Dermis blood vessel endothelial cell (primary cell): Measurements from ENCODE around the gene OR10A2. TPM values are rescaled to one million over a fixed set of nuclear protein-coding genes. Genes with fewer than 3 reads are reported as not detected.
"Not testable (repeated sequence)": the region's sequence is repeated elsewhere in the genome, so short reads cannot be mapped to it uniquely, and the experiment has no call there.

Source experiments
- DNase-seq: peaks from one replicate; pipeline ENCODE4 v3.0.0; 2010
- total RNA-seq: library from RNA; depleted of rRNA; stranded (reverse); fragments of >200 nt; gene quantifications from 2 replicates; pipeline ENCODE4 v1.2.3, GENCODE V29; 2014

OR10A2 gene, protein sequence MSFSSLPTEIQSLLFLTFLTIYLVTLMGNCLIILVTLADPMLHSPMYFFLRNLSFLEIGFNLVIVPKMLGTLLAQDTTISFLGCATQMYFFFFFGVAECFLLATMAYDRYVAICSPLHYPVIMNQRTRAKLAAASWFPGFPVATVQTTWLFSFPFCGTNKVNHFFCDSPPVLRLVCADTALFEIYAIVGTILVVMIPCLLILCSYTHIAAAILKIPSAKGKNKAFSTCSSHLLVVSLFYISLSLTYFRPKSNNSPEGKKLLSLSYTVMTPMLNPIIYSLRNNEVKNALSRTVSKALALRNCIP
- total RNA-seq = not detected in 2 replicates

DNA sequence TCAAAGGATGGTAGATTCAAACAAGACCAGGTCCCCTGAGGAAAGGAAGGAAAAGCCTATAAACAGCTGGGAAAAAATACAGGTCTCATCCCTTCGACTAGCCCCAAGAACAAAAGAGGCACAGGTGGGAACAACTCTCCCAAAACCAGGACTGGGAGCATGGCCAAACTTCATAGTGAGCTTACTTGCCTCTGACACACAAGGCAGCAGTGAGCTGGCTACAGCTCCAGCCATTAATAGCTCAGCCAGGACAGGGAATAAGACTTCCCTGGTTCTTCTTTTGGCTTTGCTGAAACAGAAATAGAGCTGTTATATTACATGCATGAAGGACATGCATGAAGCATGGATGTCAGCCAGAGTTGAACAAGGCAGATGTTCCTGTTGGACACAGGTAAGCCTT is at the start of gene OR10A2:
Gene OR10A2, plus strand, starts transcription at position 97 of the 400 bp plus-strand sequence. CDS start 6,698 bp downstream, outside the sequence.
- DNase-seq = no peak

DNA sequence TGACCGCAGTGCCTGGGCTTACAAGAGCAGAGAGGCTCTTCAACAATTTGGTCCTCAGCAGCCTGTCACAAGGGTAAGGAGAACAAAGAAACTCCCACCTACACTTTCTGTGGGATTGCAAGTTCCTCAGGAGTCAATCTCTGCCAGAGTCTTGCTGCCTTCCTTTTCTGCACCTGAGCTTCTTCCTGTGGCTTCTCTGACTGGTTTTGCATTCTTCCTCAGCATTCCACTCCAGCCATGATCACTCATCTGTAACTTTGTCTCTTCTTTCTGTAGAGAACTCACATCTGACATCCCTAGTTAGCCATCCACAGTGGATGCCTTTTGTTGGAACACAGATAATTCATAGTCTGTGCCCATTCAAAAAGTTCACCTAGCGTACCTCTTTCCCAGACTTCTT is 49.2 kb upstream of the OR10A2 start:
- DNase-seq = no peak

DNA sequence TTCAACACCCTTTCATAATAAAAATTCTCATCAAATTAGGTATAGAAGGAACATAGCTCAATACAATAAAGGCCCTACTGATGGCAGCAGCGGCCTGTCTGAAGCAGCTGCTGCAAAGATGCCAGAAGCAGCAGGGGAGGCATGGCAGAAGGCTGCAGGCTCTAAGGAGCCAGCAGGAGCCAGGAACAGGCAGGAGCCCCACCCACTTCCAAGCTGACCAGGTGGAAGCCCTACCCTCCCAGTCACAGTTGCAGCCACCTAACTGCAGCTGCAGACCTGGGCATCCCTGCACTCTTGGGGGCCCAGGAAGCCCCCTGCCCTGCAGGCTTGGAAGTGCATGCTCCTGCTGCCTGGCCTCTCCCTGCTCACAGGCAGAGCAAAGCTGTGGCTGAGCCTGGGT is 45.2 kb upstream of the OR10A2 start:
- DNase-seq = no peak

DNA sequence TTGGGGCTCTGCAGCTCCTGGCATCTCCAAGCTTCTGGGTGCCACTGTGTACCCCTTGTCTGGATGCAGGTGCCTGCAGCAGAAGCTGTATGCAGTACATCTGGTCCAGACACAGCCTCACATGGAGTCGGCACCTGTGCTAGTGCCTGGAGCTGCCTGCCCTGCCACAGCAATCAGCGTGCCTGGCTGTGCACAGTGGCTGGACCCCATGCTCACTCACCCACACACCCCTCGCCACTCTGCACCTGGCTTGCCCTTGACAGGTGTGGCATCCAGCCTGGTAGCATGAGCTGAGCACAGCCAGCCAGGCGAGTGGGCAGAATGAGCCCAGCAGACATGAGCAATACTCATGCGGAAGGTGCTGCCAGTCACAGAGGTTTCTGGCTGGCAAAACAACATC is 43.9 kb upstream of the OR10A2 start:
- DNase-seq = no peak

DNA sequence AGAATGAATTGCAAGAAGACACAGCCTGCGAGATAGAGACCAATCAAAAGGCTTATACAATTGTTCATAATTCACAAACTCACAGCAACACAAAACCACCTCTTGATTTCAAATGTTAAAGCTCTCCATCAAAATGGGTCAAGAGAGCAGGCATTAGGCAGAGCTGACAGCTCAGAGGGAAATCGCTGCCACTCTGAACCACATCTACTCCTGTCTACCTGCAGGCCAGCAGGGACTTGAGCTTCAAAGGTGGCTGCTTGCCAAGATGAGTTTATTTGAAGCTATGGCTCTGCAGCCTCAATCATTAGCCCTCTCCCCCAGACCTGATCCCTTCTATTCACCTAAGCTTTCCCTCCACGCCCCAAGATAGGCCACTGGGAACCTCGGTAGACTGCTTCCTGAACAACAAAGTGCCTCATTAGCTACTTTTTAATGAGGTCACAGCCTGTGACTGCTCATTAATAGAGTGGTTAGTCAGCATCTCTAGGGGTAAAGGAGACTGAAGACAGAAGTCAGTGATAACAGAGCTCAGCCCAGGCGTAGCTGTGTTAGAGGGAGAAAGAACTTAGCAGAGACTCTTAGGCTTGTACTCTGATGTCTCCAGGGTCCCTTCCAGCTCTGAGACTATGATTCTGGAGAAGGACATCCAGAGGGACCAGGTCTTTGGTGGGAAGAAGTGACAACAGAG is 38.6 kb upstream of the OR10A2 start:
- no peak for DNase-seq

DNA sequence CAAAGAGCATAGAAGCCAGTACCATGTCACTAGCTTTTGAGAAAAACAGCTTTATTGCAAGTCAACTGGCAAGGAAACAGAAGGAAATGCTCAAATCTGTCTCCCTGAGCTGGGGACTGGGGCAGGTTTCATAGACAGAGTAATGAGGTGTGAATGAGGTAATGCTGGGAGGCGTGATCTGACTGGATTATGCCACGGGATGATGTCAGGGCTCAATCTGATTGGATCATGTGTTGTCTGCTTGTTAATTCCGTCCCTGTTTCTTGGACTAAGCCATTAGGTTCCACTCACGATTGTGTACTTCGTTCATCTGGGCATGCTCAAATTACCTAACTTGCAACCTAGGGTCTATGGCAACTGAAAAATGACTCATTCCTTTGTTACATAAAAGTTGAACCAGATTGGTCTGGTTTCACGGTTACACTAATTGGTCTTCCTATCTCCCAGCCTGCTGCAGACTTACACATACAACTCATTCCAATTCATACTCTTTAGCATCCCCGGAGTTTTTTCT is 37.6 kb upstream of the OR10A2 start:
- no peak for DNase-seq

DNA sequence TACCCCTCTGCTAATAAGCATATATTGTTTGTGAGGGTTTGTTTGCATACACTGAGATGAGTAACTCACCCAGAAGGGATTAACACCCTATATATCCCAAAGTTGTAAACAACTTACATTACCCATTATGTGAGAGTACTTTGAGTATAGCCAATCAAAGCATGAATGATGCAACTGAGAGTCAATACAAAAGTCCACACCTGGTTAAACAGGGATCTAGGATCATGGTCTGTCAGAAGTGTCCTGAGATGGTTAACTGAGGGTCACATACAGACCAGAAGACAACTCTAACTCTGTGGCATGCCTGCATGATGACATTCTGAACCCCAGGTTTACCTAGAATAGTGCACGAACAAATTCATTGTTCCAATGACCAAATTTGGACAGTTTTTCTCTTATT is 34.8 kb upstream of the OR10A2 start:
- no peak for DNase-seq

DNA sequence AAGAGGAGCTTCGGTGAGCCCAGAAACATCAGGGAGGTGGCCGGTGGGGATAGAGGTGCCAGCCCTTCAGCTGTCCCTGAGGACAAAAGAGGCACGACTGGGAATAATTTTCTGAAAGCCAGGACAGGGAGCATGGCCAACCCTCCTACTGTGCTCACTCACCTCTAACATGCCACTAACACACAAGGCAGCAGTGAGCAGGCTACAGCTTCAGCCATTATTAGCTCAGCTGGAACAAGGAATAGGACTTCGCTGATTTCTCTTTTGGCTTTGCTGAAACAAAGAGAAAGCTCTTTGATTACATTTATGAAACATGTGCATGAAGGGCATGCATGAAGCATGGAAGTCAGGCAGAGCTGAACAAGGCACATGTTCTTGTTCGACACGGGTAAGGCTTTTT is 29.5 kb upstream of the OR10A2 start:
- no peak for DNase-seq

DNA sequence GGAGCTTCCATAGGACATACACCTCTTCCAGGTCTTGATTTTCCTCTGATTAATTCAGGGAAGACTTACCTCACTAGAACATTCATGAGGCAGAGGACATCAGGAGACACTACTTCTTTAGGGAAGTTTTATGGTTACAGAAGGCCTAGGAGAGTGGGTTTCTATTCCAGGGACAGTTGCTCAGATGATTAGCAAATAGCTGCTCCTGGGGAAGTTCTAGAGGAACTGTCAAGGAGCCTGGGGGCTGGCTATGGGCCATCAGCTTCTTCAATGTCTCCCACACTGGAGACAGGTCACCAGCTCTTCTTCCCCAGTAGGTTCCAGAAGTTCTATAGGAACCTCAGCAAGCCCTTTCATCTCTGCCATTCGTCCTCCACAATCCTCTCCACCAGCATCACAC is 28.8 kb upstream of the OR10A2 start:
- no peak for DNase-seq

DNA sequence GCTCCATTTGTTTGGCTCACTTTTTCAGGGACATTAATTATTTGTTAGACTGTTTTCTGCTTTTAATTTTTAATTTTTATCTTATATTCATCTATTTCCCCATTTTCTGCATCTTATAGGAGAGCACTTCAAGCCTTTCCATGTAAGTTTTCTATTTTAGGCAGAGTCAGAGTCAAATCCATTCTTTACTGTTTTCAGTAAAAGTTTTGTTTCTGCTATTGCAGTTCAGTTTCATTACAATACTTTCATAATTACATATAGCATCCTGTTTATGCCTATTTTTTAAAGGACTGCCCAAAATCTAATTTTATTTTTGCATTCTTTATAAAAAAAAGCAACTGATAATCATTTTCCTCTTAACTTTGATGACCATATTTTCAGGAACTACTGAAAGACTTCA is 21.2 kb upstream of the OR10A2 start:
- DNase-seq = no peak

DNA sequence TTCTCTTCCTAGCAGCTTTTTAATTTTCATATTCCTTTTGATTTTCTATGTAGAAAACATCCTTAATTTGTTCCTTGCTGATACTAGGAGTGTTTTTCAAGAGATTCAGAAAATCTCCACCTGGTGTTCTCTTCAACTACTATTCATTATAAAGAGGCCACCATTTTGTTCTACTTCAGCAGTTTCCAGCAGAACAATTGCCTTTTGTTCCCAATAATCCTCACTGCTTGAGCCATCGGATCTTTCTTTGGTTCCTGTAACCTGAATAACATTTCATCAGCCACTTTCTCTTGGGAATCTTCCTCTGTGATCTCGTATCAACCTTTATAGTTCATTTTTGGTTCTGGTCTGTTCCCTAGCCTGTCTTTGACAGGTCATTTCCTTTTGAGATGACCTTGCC is 19.2 kb upstream of the OR10A2 start:
- no peak for DNase-seq

DNA sequence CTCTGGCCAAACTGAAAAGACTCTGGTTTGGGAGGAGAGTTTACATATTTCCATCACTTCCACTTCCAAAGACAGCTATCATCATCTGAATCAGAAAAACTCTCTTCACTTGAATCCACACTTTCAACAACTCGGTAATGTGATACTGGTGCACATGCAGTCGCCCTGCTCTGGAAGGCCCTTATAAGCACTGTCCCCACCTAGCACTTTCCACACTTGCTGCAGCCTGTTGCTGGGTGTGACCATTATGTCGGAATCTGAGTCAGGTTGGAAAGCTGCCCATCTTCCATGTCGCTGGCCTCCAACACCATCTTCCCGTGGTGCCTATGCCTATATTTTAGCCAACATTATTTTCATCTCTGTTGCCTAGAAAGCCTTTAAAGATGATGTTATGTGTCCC is 18.5 kb upstream of the OR10A2 start:
- no peak for DNase-seq

DNA sequence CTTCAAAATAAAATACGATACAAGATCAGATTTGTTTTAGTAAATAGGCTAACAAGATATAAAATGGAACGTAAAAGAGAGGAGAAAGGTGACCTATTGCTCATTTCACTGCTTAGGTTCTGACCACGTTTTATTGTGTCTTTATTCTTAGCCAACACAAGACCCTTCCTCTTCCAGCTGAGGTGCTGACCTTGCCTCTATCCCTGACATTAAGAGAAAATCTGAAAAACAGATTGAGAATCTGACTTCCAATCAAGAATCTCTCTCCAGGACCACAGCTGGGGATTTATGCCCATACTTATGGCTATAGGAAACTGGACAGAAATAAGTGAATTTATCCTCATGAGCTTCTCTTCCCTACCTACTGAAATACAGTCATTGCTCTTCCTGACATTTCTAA is 17.5 kb upstream of the OR10A2 start, which contains the start of gene OR10A5:
Gene OR10A5, plus strand, starts transcription at position 301 of the 400 bp plus-strand sequence. Its CDS starts 0 bp downstream, at position 301.
- no peak for DNase-seq

DNA sequence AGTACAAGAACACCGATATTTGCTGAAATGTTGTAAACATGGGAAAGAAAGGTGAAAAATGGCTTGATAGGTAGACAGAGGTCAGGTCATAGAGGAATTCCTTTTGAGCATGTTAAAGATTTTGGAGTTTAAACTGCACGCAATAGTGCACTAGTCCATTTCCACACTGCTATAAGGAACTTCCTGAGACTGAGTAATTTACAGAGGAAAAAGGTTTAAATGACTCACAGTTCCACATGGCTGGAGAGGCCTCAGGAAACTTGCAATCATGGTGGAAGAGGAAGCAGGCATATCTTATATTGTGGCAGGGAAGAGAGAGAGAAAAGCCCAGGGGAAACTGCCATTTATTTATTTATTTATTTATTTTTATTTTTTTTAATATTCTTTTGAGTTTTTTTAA is 12.3 kb upstream of the OR10A2 start:
- DNase-seq = peak; percentile 15

DNA sequence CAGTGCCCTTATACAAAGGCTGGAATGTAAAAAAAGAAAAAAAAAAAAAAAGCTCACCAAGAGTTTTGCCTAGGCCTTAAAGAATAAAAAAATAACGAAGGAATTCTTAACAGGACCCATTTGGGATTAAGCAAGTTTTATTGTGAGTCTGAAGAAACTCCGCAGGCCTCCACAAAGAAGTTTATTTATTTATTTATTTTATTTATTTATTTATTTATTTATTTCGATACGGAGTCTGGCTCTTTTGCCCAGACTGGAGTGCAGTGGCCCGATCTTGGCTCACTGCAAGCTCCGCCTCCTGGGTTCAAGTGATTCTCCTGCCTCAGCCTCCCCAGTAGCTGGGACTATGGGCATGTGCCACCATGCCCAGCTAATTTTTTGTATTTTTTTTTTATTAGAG is 8.1 kb upstream of the OR10A2 start:
- not testable (repeated sequence) for DNase-seq

DNA sequence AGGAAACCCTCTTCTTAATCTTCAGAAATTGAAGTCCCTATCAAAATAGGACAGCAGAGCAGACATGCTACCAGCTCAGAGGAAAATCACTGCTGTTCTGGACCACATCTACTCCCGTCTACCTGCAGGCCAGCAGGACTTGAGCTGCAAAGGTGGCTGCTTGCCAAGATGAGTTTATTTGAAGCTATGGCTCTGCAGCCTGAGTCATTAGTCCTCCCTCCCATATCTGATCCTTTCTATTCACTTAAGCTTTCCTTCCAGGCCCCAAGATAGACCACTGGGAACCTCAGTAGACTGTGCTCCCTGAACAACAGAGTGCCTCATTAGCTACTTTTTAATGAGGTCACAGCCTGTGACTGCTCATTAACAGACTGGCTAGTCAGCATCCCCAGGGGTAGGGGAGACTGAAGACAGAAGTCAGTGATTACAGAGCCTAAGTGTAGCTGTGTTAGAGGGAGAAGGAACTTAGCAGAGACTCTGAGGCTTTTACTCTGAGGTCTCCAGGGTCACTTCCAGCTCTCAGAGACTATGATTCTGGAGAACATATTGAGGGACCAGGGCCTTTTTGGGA is 6.8 kb upstream of the OR10A2 start:
- peak; percentile 37 for DNase-seq

DNA sequence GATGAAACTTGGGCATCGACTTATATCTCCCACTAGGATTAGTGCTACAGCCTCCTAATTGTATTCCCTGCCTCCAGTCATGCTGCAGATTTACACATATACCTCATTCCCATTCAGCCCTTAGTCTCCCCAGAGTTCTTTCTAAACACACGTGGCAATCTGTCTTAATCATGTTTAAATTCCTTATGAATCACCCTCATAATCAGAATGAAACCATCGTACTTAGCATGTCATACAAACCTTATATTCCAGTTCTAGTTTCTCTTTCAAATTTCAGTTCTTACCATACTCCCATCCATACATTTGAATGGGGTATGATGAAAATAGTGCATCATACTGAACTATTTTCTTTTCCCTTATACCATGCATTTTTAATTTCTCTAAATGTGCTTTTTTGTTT is 6.0 kb upstream of the OR10A2 start:
- DNase-seq = no peak

DNA sequence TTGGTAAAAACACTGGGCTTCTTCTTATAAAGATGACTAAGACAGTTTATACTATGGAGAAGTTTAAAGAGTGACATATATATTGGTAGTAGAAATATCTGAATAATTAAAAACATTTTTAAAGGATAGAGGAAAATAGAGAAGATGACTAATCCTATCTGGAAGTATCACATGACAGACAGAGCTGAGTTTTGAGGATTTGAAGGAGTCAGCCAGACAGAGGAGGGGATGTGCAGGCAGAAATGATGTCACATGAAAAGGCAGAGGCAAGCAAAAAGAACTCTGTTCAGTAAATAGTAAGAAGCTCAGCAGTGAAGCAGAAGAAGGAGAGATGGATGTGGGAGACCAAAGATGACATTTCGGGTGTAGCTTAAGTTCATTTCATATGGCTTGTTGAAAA is 1.6 kb downstream of the OR10A2 start:
- no peak for DNase-seq

DNA sequence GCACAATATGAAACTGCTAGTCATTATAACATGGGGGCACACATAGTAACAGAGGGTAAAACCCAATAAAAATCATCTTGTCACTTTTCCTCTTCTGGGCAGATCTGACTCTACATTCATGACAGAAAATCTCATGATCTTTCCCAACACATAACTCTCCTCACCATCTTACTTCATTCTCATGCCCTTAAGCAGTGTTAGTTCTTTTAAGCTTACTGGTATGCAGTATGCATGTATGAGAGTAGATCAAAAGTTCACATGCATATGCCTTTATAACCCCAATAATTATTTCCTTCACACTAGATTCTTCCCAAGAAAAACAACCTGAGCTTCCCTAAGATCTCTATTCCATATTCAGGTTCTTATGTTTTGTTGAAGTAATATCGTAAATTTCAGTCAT is 8.4 kb downstream of the OR10A2 start:
- no peak for DNase-seq

DNA sequence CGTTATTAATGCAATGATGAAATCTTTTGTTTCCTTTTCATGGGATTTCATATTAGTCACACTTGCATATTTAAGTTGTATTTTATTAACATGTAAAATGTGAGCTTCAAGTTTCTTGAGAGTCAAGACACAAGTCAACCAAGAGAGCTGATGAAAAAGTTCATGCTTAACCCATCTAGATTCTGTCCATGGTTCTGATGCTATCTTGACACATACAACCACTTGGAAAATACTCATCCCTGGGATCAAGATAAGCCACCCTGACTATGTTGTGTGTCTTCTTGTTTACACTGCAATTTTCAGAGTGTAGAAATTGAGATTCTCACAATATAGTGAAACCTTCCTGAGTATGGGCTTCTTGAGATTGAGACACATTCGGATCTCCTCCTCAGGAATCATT is 12.9 kb downstream of the OR10A2 start:
- no peak for DNase-seq

DNA sequence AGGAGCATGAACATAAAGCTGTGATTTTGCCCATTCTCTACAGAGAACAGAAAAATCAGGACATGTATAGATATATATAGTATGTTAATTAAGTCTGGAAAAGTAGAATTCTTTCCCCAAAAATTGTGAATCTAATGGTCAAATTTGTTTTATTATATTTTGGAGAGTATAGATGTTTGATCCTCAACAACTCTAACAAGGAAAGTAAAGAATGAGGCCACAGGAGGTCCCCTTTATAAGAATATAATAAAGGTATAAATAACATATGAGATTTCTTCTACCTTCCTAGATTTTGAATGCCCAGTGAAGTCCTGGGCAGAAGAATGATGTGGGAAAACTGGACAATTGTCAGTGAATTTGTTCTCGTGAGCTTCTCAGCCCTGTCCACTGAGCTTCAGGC is 13.5 kb downstream of the OR10A2 start, which contains the start of gene OR10A4:
Gene OR10A4, plus strand, starts transcription at position 301 of the 400 bp plus-strand sequence. Its CDS starts 23 bp downstream, at position 324.
- DNase-seq = no peak

DNA sequence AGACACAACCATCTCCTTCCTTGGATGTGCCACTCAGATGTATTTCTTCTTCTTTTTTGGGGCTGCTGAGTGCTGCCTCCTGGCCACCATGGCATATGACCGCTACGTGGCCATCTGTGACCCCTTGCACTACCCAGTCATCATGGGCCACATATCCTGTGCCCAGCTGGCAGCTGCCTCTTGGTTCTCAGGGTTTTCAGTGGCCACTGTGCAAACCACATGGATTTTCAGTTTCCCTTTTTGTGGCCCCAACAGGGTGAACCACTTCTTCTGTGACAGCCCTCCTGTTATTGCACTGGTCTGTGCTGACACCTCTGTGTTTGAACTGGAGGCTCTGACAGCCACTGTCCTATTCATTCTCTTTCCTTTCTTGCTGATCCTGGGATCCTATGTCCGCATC is 14.1 kb downstream of the OR10A2 start:
- no peak for DNase-seq

DNA sequence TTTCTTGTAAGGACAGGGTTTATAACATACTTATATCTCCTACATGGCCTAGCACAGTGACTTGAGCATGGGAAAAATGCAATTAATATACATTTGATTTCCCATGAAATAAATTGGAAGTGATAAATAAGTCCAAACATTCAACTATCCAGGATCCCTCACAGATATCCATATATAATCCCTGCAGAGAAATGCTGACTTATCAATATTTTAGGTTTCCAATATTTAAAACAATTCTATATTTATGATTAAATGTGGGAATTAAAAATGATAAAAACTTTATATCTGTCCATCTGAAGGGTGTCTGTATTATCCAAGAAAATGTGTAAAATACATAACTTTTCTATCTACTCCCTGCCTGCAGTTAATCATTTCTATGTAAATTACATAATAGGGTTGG is 19.9 kb downstream of the OR10A2 start:
- DNase-seq = no peak

DNA sequence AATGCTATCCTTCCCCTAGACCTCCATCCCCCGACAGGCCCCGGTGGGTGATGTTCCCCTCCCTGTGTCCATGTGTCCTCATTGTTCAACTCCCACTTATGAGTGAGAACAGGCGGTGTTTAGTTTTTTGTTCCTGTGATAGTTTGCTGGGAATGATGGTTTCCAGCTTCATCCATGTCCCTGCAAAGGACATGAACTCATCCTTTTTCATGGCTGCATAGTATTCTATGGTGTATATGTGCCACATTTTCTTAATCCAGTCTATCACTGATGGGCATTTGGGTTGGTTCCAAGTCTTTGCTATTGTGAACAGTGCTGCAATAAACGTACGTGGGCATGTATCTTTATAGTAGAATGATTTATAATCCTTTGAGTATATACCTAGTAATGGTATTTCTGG is 24.9 kb downstream of the OR10A2 start:
- DNase-seq = not testable (repeated sequence)
